ENCODE data around the gene NDUFV3.
"Not testable (repeated sequence)": the region's sequence is repeated elsewhere in the genome, so short reads cannot be mapped to it uniquely, and the experiment has no call there.

NDUFV3 gene

DNA sequence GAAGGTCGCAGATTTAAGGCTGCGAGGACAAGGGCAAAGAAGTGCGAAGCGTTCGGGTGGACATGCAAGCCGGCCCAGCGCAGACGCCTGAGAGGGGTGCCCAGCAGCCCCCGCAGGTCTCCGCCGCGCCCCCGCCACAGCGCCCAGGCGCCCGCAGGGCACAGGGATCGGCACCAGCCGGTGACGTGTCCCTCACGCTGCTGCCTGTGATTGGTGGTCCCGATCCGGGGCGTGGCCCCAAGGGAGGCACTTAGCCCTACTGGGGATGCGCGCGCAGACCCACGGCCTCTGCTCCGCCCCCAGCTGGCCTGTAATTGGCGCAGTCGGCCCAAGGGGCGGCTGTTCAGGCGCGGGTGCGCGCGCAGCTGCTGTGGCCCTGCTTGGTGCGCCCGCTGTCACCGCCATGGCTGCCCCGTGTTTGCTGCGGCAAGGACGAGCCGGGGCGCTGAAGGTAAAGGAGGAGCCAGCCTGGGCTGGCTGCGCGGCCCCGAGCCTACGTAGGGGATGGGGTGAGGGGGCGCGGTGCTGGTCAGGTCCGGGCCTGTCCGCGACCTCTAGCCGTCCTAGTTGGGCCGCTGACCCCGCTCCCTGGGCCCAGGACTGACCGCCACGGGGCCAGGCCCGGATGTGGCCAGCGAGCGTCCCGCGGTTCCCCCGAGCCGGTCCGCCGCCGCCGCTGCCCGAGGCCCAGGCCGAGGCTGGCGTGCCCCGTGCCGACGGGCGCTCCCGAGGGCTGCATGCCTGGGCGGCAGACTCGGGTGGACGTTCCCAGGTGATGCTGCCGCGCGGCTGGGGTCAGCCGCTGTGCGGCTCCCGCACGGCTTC, at the start of gene NDUFV3:
NDUFV3 (plus strand) TSS at position 379 of the 825 bp plus-strand sequence; CDS start at position 404, 25 bp downstream.
- DNase-seq: peak; percentile 96

DNA sequence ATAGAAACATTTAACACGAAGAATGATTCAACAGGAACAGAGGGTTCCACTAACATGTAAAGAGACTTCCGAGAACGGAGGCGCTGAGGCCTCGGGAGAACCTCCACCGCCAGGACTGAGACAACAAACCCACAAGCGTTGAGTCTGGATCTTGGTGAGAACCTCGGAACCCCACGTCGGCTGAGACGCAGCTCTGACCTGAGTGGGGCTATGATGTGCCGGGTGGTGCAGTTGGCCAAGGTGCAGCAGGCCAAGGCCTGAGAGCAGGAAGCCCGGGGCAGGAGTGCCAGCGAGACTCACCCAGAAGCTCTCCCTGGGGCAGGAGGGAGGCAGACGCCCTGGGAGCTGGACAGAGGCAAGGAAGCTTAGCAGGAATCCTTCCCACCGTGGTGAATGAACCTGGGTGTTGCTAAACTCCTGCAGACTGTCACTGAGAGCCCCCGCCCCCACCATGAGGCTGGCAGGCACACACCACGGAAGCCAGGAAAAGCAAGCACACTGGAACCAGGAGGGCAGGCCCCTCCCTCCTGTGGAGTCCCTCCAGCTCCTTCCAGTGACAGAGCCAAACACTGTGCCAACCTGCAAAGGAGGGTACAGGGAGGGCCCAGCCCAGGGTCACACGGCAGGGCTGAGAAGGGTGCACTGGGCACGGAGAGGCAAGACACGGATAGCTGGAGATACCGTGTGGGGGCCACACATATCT, 48.5 kb upstream of the NDUFV3 start:
- DNase-seq: no peak

- DNase-seq: no peak
Observed at GRCh38 chr21:42845296-42845965, 47.7 kb upstream of the NDUFV3 start.

DNA sequence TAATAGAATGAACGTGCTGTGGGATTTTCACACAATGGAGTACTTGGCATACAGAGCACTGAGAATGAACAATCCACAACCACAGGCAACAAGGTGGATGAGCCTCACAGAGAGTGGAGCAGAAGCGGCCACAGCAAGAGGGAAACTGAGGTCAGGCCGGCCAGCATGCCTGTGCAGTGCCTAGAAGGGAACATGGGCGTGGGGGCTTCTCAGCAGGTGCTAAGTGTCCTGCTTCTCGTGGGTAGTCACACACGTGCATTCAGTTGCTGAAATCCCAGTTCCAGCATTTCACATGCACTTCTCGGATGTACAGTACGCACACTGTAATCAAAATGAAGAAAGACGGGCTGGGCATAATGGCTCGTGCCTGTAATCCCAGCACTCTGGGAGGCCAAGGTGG, 46.9 kb upstream of the NDUFV3 start:
- DNase-seq: no peak

DNA sequence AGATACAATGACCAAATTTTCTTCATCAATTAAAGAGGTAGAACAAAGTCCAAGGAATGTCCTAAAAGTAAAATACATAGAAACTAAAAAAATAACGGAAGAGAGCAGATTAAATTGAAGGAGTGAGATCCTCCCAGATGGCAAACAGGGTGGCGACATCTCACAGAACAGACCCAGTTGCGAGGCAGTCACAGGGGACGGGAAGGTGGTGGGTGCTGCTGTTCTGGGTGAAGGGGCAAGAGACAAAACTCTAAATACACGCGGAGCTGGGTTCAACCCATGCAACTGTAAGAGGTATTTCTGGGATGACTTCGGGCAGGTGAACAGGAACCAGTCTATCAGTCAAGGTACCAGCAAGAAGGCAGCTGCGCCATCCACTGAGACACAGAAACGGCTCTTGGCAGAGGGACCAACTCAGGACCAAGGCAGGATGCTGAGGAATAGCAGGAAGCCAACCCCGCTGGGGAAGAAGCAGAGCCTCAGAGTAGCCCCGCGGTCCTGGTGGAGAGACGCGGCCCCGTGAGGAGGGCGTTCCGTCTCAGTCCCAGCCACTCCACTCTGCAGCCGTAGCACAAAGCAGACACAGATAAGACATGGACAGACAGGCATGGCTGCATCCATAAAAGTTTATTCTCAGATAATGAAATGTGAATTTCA, 45.9 kb upstream of the NDUFV3 start:
- DNase-seq: no peak

- no peak for DNase-seq
Observed at GRCh38 chr21:42847726-42848125, 45.4 kb upstream of the NDUFV3 start.

DNA sequence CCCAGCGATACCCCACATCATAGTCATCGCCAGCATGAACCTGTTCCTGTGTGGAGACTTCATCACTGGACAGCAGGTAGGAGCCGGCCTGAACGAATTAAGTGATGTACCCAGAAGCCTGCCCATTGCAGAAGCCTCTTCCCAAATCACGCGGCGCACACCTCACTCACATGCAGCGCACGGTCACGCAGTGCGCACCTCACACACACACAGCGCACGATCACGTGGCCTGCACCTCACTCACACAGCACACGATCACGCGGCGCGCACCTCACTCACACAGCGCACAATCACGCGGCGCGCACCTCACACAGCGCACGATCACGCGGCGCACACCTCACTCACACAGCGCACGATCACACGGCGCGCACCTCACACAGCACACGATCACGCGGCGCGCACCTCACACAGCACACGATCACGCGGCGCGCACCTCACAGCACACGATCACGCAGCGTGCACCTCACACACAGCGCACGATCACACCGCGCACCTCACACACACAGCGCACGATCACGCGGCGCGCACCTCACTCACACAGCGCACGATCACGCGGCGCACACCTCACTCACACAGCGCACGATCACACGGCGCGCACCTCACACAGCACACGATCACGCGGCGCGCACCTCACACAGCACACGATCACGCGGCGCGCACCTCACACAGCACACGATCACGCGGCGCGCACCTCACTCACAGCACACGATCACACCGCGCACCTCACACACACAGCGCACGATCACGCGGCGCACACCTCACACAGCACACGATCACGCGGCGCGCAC, 44.8 kb upstream of the NDUFV3 start:
- not testable (repeated sequence) for DNase-seq

- no peak for DNase-seq
Observed at GRCh38 chr21:42848932-42849758, 44.0 kb upstream of the NDUFV3 start.

DNA sequence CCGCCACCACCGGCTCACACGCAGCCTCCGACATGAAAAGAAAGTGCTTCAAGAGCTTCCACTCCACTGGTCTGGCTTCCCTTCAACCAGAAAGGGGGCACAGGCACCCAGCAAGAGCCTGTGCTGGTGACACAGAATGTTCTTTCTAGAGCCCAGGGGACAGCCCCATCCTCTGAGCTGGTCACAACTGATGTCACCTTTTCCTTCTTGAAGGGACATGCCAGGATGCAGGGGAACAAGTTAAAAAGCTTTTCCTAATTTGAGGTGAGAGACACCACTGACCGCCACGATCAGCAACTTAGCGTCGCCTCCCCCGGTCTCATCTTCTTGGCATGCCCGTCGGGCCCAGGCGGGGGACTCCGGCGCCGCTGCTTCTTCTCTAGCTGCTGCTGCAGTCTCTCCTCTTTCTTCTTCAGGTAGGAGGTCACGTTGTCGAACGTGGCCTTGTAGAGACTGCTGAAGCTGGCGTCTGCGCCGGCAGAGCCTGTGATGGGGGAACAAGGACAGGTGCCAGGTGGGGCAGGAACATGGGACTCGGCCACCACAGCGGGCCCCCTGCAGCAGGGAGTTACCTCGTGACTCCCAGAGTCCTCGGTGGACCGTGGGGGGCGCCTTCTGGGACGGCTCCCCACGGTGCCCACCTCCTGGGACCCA, 43.2 kb upstream of the NDUFV3 start:
- DNase-seq: no peak

DNA sequence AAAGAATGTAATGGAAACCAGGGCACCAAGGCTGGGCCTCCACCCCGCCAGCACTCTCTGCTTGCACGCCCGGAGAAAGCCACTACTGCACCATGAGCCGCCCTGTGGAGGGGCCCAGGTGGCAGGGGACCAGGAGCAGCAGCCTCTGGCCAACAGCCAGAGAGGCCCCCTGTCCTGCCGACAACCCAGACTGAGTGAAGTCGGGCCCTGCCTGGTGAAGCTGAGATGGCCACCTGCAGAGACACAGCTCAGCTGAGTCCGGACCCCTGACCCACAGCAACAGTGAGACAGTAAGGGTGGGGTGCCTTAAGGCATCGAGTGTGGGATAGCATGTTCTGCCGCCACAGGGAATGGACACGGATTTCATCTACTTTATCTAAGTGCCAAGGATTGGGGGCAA, 42.6 kb upstream of the NDUFV3 start:
- DNase-seq: no peak

DNA sequence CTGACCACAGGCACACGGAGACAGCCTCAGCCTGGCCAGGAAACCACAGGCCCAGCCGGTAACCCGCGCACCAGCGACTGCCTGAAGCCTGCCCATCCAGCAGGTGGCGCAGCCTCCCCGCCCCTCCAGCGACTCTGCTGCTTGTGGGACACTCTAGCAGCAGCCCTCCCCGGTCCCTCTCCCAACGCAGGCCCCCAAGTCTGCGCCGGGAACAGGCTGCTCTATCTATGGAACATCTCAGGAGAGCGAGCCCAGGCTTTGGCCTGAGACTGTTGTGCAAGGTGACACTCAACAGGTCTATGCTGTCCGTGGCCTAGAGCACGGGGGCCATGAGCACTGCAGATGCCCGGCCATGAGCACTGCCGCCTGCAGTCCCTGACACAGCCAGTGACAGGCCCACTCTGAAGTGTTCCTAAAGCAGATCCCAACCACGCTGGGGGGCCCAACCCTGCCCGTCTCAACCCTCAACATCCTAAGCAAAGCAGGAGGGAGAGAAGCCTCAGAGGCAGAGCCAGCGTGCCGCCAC, 42.2 kb upstream of the NDUFV3 start:
- DNase-seq: no peak

DNA sequence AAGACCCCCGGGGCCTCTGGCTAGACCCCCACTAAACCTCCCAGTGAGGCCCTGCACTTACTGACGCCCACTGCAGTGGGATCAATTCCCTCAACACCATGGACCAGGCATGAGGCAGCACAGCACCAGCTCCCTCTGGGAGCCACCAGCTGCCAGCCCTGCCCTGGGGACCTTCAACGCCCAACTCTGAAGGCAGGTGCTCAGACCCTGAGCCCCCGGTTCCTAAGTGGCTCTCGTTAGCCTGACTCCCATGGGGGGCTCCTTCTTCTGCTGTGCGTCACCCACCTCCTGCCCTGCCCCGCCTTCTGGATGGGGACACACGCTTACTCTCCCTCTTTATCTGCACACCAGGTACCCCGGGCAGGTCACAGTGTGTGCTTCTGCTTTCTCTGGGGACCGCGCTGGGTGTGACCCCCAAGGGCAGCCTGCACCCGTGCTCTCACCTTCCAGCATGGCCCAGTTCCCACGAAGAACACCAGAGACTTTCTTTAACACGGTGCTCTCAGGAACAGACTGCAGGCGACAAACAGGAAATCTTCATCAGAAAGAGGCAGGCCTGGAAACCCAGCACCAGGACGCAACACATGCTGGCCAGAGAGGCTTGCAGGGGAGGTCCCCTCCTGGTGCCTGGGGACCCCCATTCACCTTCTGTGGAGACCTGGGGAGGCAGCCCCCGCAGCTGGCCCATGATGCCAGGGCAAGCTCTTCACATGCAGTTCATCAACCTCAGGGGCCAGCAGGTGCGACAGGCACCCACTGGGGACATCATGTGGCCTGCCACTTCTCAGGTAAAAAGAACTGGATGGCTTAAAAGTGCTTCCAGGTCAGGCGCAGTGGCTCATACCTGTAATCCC, 41.1 kb upstream of the NDUFV3 start:
- DNase-seq: no peak

DNA sequence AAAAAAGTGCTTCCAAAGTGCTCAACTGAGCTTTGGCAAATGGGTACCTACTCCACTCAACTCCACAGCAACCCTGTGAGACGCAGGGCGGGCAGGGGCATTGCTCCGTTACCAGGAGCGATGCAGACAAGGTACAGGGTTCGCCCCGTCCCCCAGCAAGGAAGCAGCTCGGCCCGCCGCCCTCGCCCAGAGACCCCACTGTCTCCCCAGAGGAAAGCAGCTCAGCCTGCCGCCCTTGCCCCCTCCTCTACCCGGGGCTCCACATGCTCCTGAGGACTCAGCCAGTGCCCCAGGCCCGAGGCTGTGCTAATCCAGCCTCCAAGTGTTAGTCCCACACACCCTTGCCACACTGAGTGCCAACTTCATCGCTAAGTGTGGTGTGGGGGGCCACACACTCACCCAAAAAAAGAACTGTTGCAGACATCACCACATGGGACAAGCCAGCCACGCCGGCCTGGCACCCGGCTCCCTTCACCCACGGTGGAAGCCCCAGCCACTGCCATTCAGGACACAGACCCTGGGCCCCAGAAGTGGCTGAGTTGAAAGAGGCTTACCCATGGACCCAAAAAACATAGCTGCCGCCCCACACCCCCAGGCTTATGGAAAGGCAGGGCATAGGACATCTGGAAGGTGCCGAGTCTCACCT, 40.1 kb upstream of the NDUFV3 start:
- no peak for DNase-seq

GRCh38 chr21:42853621-42854020, 39.5 kb upstream of the NDUFV3 start:
- DNase-seq: no peak

GRCh38 chr21:42854246-42855010, 38.7 kb upstream of the NDUFV3 start:
- no peak for DNase-seq

- no peak for DNase-seq
Observed at GRCh38 chr21:42855171-42855936, 37.8 kb upstream of the NDUFV3 start.

DNA sequence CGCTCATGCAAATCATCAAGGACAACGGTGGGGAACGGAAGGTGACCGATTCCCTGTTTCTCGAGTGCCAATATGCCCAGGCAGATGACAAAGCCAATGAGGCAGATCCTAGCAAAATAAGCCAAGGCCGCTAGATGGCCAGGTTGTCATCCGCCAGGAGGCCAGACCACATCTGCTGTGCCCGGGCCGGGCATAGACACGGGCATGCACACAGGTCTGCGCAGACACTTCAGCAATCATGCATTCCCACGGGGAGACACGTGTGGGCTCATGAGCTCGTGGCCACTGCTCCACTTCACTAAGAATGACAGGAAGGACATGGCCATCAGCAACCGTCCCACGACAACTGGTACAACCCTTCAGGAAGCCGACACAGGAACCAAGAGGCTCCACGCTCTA, 37.2 kb upstream of the NDUFV3 start:
- no peak for DNase-seq

GRCh38 chr21:42857216-42857615, 35.9 kb upstream of the NDUFV3 start:
- no peak for DNase-seq
